LNCaP clone FGC (cell line): Measurements from ENCODE around the gene LMBR1.
"Not testable (repeated sequence)": the region's sequence is repeated elsewhere in the genome, so short reads cannot be mapped to it uniquely, and the experiment has no call there.

Source experiments
- DNase-seq: peaks from one replicate; pipeline ENCODE4 v3.0.0-alpha.2; 2011; ENCODE audit warnings: low read depth
- H3K4me3 ChIP-seq: 2 replicates; pipeline ENCODE4 v1.5.1; 2011; ENCODE audit warnings: mild to moderate bottlenecking, low read depth, low read length, control low read depth
- TF ChIP-seq, protein P1 (sequence below): IDR thresholded peaks from 2 replicates; pipeline ENCODE4 v1.5.1; 2012; ENCODE audit warnings: mild to moderate bottlenecking; ENCODE audit not compliant: control insufficient read depth, insufficient read depth; ENCODE audit errors: extremely low read depth

LMBR1 gene

GRCh38 chr7:156854654-156855053 lies 38.3 kb downstream of the LMBR1 start:
- TF ChIP-seq, protein P1, sequence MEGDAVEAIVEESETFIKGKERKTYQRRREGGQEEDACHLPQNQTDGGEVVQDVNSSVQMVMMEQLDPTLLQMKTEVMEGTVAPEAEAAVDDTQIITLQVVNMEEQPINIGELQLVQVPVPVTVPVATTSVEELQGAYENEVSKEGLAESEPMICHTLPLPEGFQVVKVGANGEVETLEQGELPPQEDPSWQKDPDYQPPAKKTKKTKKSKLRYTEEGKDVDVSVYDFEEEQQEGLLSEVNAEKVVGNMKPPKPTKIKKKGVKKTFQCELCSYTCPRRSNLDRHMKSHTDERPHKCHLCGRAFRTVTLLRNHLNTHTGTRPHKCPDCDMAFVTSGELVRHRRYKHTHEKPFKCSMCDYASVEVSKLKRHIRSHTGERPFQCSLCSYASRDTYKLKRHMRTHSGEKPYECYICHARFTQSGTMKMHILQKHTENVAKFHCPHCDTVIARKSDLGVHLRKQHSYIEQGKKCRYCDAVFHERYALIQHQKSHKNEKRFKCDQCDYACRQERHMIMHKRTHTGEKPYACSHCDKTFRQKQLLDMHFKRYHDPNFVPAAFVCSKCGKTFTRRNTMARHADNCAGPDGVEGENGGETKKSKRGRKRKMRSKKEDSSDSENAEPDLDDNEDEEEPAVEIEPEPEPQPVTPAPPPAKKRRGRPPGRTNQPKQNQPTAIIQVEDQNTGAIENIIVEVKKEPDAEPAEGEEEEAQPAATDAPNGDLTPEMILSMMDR = no peak
- no peak overlapping the region for H3K4me3 ChIP-seq

GRCh38 chr7:156848979-156849378 lies 44.0 kb downstream of the LMBR1 start:
- TF ChIP-seq, protein P1 = no peak

More at GRCh38 chr7:156854654-156855053, 38.3 kb downstream of the LMBR1 start:
- DNase-seq = no peak

GRCh38 chr7:156845379-156846101 lies 47.4 kb downstream of the LMBR1 start:
- H3K4me3 ChIP-seq = no peak overlapping the region
- no peak for DNase-seq
- TF ChIP-seq, protein P1 = no peak

More at GRCh38 chr7:156848979-156849378, 44.0 kb downstream of the LMBR1 start:
- DNase-seq = no peak
- no peak overlapping the region for H3K4me3 ChIP-seq

GRCh38 chr7:156843582-156843981 lies 49.4 kb downstream of the LMBR1 start:
- H3K4me3 ChIP-seq, DNase-seq: not testable (repeated sequence)

DNA sequence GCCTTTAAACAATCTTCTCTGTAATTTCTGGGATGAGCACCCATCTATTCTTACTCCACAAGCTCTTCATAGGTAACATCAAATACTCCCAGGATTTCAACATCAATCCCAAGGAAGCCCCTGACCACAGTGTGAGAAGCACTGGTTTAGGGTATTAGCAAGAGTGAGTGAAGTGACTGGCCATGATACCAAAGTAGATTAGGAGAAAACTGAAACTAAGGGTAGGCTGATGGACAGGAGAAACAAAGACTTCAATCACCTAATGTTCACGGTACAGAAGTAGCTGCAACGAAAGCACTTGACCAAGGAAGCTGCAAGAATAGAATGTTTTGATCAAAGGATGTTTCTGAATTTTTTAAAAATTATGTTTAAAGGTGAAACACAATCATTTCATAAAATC lies 49.8 kb downstream of the LMBR1 start:
- H3K4me3 ChIP-seq = no peak overlapping the region
- TF ChIP-seq, protein P1 = no peak
- DNase-seq = no peak

- TF ChIP-seq, protein P1 = no peak
- H3K4me3 ChIP-seq = no peak overlapping the region
- DNase-seq = no peak
Observed at GRCh38 chr7:156842740-156843140, 50.2 kb downstream of the LMBR1 start.

GRCh38 chr7:156842317-156842716 lies 50.7 kb downstream of the LMBR1 start:
- H3K4me3 ChIP-seq = no peak overlapping the region
- DNase-seq = no peak
- TF ChIP-seq, protein P1 = no peak
